ENCODE results near the gene FAM171A1.

- TF ChIP-seq CTCF (IDR thresholded peaks at IDR 0.05) (peak; percentile 37), EZH2 (IDR thresholded peaks at IDR 0.05) (no peak)
Measured at GRCh38 chr10:15378569-15378968, 7.5 kb upstream of the FAM171A1 start.
